ENCODE measurements around the gene CHAF1A.

DNA sequence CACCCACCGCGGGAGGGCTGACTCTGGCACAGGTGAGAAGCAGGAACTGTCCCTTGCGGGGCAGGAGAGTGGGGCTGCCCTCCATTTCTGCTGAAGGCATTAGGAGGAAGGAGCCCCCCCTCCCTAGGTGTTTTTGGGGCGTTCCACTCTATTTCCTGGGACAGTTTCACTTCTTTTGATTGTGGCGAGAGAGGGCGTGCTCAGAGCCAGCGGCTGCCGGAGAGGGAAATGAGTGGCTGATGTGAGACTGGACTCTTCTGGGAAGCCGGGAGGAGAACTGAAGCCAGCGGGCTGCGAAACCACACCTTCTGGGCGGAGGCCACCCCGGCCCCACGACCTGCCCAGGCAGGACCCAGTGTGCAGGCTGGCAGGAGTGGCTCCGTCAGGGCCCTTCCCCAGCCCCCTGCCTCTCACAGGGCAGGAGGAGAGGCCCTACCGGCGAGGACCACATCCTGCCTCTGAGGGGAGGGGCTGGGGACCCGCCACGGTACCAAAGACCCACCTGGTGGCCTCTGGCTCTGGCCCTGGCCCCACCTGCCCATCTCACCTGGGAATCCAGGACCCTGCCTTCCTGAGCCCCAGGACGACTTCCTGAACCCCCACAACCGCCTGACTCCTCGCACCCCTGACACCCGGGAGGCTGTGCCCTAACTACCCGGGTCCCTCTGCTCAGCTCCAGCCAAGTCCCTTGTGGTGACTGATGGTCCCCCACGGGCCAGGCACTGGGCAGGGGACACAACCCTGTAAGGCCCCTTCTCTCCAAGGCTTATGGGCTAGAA, 33.1 kb upstream of the CHAF1A start:
- TF ChIP-seq, protein P1, sequence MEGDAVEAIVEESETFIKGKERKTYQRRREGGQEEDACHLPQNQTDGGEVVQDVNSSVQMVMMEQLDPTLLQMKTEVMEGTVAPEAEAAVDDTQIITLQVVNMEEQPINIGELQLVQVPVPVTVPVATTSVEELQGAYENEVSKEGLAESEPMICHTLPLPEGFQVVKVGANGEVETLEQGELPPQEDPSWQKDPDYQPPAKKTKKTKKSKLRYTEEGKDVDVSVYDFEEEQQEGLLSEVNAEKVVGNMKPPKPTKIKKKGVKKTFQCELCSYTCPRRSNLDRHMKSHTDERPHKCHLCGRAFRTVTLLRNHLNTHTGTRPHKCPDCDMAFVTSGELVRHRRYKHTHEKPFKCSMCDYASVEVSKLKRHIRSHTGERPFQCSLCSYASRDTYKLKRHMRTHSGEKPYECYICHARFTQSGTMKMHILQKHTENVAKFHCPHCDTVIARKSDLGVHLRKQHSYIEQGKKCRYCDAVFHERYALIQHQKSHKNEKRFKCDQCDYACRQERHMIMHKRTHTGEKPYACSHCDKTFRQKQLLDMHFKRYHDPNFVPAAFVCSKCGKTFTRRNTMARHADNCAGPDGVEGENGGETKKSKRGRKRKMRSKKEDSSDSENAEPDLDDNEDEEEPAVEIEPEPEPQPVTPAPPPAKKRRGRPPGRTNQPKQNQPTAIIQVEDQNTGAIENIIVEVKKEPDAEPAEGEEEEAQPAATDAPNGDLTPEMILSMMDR (IDR thresholded peaks at IDR 0.05; ENCODE audit: insufficient read depth, low read length, poor library complexity, severe bottlenecking) = no peak
- no peak for TF ChIP-seq EZH2phosphoT487 (conservative IDR thresholded peaks at IDR 0.05; ENCODE audit: low read length)
